Hematopoietic multipotent progenitor cell (in vitro differentiated cells): ENCODE measurements around the gene PRRT2. TPM values are rescaled to one million over a fixed set of nuclear protein-coding genes. Genes with fewer than 3 reads are reported as not detected.
"Not testable (repeated sequence)": the region's sequence is repeated elsewhere in the genome, so short reads cannot be mapped to it uniquely, and the experiment has no call there.

Experiments used
- DNase-seq, 3 donors: peaks; one replicate each; pipeline ENCODE4 v3.0.0-alpha.2; 2011 to 2015; ENCODE audit warnings: low read depth in 2 of 3, low spot score in 2 of 3
- total RNA-seq: library from RNA; depleted of rRNA; stranded (reverse); fragments of >200 nt; gene quantifications from one replicate; pipeline ENCODE4 v1.2.3, GENCODE V29; 2012

The PRRT2 gene
- total RNA-seq, 1 donor: 0.27 TPM

DNA sequence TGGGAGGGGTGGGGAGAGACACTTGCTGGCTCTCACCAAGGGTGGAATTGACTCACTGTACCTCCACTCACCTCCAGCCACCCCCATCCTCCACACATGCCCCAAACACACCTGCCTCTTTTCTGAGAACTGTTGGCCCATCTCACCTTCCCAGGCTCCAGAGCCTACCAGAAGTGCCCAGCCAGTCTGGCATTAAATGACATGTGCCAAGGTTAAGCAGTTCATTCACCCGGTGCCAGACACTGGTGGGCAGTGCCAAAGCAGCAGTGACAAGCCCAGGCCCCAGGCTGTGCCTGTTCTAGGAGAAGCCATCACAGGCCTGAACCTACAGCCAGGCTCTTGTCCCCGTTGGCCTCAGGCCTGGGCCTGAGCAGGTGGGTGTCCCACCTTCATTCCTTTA lies 19.5 kb downstream of the PRRT2 start:
- no peak for DNase-seq

DNA sequence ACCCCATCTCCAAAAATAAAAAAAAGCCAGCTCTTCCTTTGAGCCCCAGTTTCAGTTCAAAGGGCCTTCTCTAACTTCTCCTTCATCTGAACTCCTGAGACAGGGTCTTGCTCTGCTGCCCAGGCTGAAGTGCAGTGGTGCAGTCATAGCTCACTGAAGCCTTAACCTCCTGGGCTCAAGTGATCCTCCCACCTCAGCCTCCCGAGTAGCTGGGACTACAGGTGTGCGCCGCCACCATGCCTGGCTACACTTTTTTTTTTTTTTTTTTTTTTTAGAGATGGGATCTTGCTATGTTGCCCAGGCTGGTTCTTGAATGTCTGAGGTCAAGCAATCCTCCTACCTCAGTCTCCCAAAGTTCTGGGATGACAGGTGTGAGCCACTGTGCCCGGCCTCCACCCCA lies 21.2 kb downstream of the PRRT2 start:
- not testable (repeated sequence) for DNase-seq

DNA sequence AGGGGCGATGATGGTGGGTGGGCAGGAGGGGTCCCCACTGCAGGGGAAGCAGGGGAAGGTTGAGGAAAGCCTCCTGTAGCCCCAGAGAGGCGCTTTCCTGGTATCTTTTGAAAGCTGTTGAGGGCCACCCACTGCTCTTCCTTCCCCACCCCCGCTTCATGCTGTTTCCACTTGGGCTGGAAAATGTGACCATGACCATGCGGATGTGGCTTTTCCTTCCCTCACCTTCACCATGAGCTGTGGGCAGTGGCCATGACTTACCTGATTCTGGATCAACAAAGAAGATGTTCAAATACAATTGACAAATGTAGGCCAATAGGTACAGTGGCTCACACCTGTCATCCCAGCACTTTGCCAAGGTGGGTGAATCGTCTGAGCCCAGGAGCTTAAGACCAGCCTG lies 22.1 kb downstream of the PRRT2 start:
- DNase-seq: no peak

DNA sequence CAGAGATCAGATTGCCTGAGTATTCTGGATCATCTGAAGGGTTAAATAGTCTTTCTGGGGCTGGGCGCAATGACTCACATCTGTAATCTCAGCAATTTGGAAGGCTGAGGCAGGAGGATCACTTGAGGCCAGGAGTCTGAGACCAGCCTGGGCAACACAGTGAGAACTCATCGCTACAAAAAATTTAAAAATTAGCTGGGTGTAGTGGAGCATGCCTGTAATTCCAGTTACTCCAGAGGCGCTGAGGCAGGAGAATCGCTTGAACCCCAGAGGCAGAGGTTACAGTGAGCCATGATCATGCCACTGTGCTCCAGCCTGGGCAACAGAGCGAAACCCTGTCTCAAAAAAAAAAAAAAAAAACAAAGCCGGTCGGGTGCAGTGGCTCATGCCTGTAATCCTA lies 23.9 kb downstream of the PRRT2 start:
- DNase-seq: no peak

DNA sequence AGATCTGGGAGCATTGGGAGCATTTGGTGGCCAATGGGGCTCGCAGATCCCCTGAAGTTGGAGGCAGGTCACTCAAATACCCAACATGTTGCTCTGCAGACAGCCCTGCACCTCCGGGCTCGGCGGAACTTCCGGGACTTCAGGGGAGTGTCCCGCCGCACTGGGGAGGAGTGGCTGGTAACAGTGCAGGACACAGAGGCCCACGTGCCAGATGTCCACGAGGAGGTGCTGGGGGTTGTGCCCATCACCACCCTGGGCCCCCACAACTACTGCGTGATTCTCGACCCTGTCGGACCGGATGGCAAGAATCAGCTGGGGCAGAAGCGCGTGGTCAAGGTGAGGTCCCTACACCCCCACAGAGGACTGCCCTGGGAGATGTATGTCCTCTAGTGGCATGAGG lies 24.6 kb downstream of the PRRT2 start:
- no peak for DNase-seq

DNA sequence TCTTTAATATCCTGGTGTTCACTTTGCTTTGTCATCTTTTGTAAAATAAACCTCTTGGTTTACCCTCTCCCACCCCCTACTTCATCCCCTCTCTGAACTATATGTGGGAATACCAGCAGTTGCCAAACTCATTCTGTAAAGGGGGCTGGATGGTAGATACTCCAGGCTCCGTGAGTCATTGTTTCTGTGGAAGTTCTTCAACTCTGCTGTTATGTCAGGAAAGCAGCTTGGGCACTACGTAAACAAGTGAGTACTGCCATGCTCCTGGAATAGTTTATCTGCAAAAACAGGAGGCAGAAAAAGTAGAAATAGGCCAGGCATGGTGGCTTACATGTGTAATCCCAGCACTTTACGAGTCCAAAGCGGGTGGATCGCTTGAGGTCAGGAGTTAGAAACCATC lies 25.8 kb downstream of the PRRT2 start:
- no peak for DNase-seq

DNA sequence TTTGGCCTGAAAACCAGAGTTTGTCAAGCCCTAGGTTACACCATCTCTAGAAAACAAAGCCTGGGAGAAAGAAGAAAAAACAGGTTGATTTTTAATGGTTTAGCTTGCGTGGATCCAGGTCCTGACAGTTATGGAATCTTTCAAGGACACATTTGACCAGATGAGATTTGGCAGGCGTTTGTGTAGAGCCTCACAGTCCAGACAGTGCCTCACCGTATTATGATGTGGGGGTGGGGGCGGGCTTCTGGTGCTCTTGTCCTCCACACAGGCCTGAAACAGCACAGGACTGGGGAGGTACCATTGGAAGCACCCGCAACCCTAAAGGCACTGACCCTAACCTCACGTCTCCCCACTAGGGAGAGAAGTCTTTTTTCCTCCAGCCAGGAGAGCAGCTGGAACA lies 27.8 kb downstream of the PRRT2 start:
- DNase-seq: no peak

DNA sequence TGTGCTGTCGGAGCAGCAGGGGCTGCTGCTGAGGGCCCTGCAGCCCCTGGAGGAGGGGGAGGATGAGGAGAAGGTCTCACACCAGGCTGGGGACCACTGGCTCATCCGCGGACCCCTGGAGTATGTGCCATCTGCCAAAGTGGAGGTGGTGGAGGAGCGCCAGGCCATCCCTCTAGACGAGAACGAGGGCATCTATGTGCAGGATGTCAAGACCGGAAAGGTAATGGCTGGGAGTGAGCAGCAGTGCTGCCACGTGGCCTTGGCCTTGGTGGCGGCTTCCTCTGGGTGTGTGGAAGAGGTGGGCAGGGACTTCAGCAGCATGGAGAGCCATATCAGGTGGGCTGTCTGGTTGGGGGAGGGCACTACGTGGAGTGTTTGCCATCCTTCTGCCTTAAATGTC lies 28.2 kb downstream of the PRRT2 start:
- no peak for DNase-seq

DNA sequence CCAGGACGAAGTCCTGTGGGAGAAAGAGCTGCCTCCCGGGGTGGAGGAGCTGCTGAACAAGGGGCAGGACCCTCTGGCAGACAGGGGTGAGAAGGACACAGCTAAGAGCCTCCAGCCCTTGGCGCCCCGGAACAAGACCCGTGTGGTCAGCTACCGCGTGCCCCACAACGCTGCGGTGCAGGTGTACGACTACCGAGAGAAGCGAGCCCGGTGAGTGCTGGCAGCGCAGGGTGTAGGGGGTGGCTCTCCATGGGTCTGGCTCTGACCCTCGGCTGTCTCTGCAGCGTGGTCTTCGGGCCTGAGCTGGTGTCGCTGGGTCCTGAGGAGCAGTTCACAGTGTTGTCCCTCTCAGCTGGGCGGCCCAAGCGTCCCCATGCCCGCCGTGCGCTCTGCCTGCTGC lies 29.6 kb downstream of the PRRT2 start:
- no peak for DNase-seq

DNA sequence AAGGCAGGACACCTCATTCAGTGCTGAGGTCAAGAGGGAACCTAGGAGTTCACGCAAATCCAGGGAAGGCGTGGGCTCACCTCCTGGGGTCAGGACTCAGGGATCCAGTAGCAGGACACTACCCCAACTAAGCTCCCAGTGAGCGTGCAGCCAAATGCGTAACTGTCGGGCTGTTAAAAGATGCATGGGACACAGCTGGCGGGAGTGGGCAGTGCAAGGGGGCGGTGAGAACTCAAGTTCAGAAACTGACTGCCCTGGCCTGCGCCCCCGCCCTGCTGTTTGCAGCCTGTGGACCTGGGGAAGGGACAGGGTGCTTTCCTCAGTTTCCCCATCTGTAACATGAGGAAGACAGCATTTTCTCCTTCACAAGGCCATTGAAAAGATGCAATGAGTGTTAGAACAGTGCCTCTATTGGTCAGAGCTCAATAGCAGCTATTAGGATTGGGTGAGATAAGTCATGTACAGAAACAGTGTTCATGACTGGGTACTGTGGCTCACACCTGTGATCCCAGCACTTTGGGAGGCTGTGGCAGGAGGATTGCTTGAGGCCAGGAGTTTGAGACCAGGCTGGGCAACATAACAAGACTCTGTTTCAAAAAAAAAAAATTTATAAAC lies 30.8 kb downstream of the PRRT2 start:
- no peak for DNase-seq

DNA sequence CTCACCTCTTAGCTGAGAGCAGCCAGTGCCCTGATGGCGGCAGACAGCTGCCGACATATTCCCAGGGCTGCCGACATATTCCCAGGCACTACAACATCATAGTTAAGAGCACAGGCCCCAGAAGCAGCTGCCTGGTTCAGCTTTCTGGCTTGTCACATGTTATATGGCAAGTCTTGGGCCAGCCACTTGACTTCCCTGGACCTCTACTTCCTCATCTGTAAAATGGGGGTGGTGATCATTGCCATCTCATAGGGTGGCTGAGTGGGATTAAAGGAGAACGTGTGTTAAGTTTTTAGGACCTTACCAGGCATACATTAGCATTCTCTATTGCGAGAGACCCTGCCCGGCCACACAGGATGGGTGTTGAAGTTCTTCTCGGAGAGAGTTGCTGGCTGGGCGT lies 31.9 kb downstream of the PRRT2 start:
- no peak for DNase-seq

DNA sequence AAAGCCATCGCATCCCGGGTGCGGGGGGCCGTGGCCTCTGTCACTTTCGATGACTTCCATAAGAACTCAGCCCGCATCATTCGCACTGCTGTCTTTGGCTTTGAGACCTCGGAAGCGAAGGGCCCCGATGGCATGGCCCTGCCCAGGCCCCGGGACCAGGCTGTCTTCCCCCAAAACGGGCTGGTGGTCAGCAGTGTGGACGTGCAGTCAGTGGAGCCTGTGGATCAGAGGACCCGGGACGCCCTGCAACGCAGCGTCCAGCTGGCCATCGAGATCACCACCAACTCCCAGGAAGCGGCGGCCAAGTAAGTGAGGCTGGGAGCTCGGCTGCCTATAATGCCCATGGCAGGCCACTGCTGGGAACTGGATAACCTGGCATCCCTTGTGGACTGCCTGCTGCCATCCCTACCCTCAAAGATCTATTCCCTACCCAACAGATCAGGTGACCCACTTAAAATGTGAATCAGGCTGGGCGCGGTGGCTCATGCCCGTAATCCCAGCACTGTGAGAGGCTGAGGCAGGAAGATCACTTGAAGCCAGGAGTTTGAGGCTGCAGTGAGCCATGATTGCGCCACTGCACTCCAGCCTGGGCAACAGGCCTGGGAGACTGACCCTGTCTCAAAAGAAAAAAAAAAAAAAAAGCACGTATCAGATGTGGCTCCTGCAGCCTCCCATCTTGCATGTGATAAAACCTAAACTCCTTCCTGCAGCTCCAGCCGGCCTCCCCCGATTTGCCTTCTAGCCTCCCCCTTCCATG lies 32.8 kb downstream of the PRRT2 start:
- no peak for DNase-seq

DNA sequence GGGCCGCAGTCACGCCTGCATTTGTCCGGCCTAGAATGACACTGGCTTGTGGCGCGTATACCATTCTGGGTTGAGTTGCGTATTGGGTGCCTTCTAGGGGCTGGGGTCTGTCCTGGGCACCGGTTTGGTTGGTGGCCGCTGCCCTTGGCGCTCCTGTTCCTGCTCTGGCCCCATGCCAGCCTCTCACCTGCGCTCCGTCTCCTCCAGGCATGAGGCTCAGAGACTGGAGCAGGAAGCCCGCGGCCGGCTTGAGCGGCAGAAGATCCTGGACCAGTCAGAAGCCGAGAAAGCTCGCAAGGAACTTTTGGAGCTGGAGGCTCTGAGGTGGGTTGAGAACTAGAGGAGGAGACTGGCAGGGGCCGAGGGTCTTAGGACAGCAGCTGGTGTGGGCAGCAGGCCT lies 33.7 kb downstream of the PRRT2 start:
- no peak for DNase-seq

DNA sequence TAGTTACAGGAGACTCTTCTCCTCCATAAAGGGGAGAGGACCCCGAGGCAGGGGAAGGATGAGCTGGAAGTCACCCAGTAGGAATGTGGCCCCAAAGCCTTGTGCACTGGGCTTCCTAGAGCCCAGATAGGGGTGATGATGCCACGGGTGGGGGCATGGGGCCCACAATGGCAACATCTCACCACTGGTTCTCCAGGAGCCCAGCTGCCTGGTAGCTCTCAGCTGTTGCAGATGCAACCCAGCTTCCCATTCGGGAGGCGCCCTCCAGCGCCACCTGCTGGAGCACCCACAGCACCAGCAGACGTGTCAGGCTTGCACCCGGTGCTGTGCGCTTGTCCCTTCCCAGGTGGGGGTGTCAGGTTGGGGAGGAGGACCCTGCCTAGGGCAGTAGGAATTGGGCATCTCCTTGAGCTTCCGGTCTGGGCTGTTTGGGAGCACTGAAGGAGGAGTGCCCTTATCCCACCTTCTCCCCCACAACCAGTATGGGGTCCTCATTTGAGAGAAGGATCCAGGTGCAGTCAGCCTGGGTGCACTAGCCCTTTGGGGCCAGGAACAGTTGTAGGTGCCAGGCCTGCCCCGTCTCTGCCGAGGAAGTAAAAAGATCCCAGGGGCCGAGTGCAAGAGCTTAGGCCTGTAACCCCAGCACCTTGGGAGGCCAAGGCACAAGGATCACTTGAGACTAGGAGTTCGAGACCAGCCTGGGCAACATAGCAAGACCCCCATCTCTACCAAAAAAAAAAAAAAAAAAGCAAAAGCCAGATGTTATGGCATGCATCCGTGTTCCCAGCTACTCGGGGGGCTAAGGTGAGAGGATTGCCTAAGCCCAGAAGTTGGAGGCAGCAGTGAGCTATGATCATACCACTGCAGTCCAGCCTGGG lies 36.7 kb downstream of the PRRT2 start:
- peak; percentile 65 to 76 (median 71) for DNase-seq

DNA sequence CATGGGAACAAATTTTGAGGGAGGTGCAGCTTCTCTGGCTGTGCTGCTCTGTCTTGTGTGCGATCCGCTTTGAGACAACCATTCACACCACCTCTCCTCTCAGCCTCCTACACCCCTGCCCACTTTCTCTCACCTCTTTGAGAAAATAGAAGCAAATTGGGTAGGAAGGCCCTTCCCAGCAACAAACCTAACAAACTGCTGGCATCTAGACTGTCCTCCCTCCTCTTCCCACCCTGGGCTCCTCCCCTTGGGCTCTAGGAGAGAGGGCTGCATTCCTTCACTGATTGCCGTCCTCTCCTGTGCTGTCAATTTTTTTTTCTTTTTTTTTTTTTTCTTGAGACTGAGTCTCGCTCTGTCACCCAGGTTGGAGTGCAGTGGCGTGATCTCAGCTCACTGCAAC lies 37.5 kb downstream of the PRRT2 start:
- DNase-seq: no peak

DNA sequence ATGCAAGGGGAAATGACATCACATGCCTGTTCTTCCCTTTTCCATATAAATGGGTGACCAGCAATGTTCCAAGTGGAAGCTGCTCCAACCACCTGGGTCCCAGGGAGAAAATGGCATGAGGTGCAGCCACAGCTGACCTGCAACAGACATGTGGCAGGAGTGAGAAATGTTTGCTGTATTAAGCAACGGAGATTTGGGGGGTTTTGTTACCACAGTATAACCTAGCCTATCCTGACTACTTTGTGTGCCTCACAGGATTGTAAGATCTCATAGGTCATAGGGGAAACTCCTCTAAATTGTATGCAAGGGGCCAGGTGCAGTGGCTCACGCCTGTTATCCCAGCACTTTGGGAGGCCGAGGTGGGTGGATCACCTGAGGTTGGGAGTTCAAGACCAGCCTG lies 39.0 kb downstream of the PRRT2 start:
- no peak for DNase-seq

DNA sequence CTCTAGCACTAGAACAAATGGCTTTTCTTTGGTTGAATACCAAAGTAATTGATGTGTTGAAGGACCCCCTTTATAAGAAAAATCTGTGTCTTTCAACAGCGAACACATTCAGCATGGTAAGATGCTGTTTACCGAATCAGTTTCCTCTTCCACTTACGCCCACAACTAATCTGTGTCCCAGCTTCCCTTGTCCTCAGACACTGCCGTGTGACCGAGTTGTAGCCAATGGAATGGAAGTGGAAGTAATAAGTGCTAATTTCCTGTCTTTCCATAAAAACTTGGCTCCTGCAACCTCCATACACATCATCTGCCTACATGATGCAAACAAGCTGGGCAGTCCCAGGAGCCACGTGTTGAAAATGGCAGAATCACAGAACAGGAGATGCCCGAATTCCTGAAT lies 40.7 kb downstream of the PRRT2 start:
- no peak for DNase-seq

DNA sequence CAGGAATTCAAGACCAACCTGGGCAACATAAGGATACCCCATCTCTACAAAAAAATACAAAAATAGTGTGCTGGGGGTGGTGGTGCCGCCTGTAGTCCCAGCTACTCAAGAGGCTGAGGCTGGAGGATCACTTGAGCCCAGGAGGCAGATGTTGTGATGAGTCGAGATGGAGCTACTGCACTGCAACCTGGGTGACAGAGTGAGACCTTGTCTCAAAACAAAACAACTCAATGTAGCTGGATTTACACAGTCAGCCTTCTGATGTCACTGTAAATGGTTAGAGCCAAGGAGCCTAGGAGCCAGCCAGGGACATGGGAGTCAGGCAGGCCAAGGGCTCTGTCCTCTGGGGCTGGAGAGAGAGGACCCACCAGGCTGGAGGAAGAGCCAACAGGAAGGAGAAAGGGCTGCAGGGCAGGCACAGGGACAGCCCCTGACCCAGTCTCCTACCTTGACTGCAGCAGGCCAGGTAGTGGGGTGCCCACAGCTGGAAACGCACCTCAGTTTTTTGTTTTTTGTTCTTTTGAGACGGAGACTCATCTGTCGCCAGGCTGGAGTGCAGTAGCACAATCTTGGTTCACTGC lies 42.6 kb downstream of the PRRT2 start:
- no peak for DNase-seq

DNA sequence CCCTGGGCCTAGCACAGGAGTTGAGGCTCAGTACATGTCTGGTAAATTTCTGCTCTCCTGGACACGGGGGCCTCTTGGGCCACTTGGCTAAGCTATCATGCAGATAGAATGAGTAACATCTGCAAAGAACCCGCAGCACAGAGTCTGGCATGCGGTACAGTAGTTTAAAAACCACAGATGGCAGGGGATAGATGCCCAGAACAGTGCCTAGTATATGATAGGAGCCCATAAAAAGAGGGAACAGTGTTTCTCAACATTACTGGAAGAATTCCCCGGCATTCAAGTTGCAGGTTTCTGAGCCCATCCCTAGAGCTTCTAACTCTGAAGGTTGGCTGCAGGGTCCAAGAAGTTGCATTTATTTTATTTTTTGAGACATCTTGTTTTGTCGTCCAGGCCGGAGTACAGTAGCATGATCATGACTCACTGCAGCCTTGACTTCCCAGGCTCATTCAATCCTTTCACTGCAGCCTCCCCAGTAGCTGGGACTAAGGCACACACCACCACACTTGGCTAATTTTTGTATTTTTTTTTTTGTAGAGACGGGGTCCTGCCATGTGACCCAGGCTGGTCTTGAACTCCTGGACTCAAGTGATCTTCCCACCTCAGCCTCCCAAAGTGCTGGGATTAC lies 45.3 kb downstream of the PRRT2 start:
- no peak for DNase-seq

DNA sequence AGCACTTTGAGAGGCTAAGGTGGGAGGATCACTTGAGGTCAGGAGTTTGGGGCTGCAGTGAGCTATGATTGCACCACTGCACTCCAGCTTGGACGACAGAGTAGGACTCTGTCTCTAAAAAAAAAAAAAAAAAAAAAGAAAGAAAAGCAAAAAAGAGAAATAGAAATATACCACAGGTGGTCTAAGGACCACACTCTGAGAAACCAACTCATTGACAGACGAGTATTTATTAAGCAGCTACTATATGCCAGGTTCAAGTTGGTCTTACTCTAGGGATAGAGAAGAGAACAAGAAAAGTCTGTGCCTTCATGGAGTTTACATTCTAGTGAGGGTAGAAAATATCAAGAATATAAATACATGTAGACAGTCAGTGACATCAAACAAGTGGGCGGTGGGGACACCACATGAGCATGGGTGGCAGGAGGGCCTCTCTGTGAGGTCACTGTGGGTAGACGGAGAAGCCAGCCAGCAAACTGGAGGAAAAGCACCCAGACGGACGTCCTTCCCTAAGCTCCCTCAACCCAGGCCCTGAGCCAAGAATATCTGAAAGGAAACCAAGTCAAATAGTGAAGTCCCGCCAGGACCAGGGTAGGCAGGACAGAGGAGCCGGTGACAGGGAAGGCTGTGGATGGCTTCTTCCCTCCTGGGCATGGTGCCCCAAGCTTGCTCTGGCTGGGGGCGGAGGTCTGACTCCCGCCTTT lies 46.3 kb downstream of the PRRT2 start:
- no peak for DNase-seq
